ENCODE measurements around the gene P4HB.

Gene P4HB

GRCh38 chr17:81885454-81885853 lies 25.1 kb upstream of the P4HB start:
- H3K9me3 ChIP-seq (ENCODE audit: control insufficient read depth, low read length) = no peaks in the 10 kb centered on the region
- no peak overlapping the region for H3K9ac ChIP-seq
- H3K4me3 ChIP-seq (ENCODE audit: low read depth, low read length) = no peak overlapping the region
- no peak overlapping the region for H3K4me2 ChIP-seq (ENCODE audit: low read length)
- no peak overlapping the region for H2AFZ ChIP-seq
- TF ChIP-seq CTCF (IDR thresholded peaks at IDR 0.05) = no peak
- peaks cover 8% of the 10 kb centered on the region for H3K79me2 ChIP-seq
- H3K27me3 ChIP-seq (ENCODE audit: control insufficient read depth, insufficient read depth, low read length) = no peaks in the 10 kb centered on the region
- H3K27ac ChIP-seq = no peak overlapping the region
- H3K36me3 ChIP-seq (ENCODE audit: control insufficient read depth, insufficient read depth, low read length) = no peaks in the 10 kb centered on the region
- peaks cover 7% of the 10 kb centered on the region for H3K4me1 ChIP-seq

GRCh38 chr17:81884968-81885367 lies 24.6 kb upstream of the P4HB start:
- Histone ChIP-seq H3K79me2 (peaks cover 3% of the 10 kb centered on the region), H3K4me3 (ENCODE audit: low read depth, low read length) (no peak overlapping the region), H3K9me3 (ENCODE audit: control insufficient read depth, low read length) (no peaks in the 10 kb centered on the region), H3K27ac (no peak overlapping the region), H3K9ac (no peak overlapping the region), H3K4me1 (peaks cover 2% of the 10 kb centered on the region), H3K4me2 (ENCODE audit: low read length) (no peak overlapping the region), H2AFZ (no peak overlapping the region), H3K27me3 (ENCODE audit: control insufficient read depth, insufficient read depth, low read length) (no peaks in the 10 kb centered on the region), H3K36me3 (ENCODE audit: control insufficient read depth, insufficient read depth, low read length) (no peaks in the 10 kb centered on the region)
- TF ChIP-seq CTCF (IDR thresholded peaks at IDR 0.05) = no peak

GRCh38 chr17:81884520-81884919 lies 24.2 kb upstream of the P4HB start:
- H3K79me2 ChIP-seq = no peaks in the 10 kb centered on the region
- H3K27me3 ChIP-seq (ENCODE audit: control insufficient read depth, insufficient read depth, low read length) = no peaks in the 10 kb centered on the region
- H3K9ac ChIP-seq = no peak overlapping the region

GRCh38 chr17:81879121-81879520 lies 18.8 kb upstream of the P4HB start:
- Histone ChIP-seq H3K4me1 (no peaks in the 10 kb centered on the region), H3K27ac (no peak overlapping the region), H3K36me3 (ENCODE audit: control insufficient read depth, insufficient read depth, low read length) (no peaks in the 10 kb centered on the region)

More at GRCh38 chr17:81884520-81884919, 24.2 kb upstream of the P4HB start:
- no peaks in the 10 kb centered on the region for H3K9me3 ChIP-seq (ENCODE audit: control insufficient read depth, low read length)
- H3K4me3 ChIP-seq (ENCODE audit: low read depth, low read length) = no peak overlapping the region
- no peak overlapping the region for H3K27ac ChIP-seq
- no peaks in the 10 kb centered on the region for H3K36me3 ChIP-seq (ENCODE audit: control insufficient read depth, insufficient read depth, low read length)
- no peak overlapping the region for H2AFZ ChIP-seq
- no peak overlapping the region for H3K4me2 ChIP-seq (ENCODE audit: low read length)
- H3K4me1 ChIP-seq = no peaks in the 10 kb centered on the region
- TF ChIP-seq CTCF (IDR thresholded peaks at IDR 0.05) = no peak

More at GRCh38 chr17:81879121-81879520, 18.8 kb upstream of the P4HB start:
- Histone ChIP-seq H2AFZ (no peak overlapping the region), H3K9me3 (ENCODE audit: control insufficient read depth, low read length) (no peaks in the 10 kb centered on the region), H3K9ac (no peak overlapping the region), H3K4me2 (ENCODE audit: low read length) (no peak overlapping the region), H3K79me2 (no peaks in the 10 kb centered on the region), H3K27me3 (ENCODE audit: control insufficient read depth, insufficient read depth, low read length) (no peaks in the 10 kb centered on the region), H3K4me3 (ENCODE audit: low read depth, low read length) (no peak overlapping the region)
- TF ChIP-seq CTCF (IDR thresholded peaks at IDR 0.05) = no peak
